Measurements from ENCODE around the gene MED17. TPM values are rescaled to one million over a fixed set of nuclear protein-coding genes. Genes with fewer than 3 reads are reported as not detected.

The MED17 gene
- total RNA-seq, 6 experiments from 2014 or later: 4.8 to 10.1 (median 8.5) TPM

- Histone ChIP-seq H3K4me3 (no peak overlapping the region), H3K27me3 (no peaks in the 10 kb centered on the region), H3K27ac (no peak overlapping the region), H3K9me3 (no peaks in the 10 kb centered on the region), H3K36me3 (peaks cover 0 to 25% (median 8%) of the 10 kb centered on the region in 4 donors), H3K4me1 (peaks cover 0 to 9% (median 0%) of the 10 kb centered on the region in 4 donors)
- DNase-seq: no peak
- no peak for ATAC-seq
- 79% methylated on average over 5 of the region's 5 CpGs for WGBS (ENCODE audit: insufficient coverage, low coverage, low lambda C conversion rate, missing lambda C conversion rate)
- no peak for TF ChIP-seq CTCF (IDR thresholded peaks at IDR 0.05)
- TF ChIP-seq POLR2A (IDR thresholded peaks at IDR 0.05): no peak
- intact Hi-C loops (cut with DNase I): no loop called here
Measured at GRCh38 chr11:93766504-93766903, 17.6 kb upstream of the MED17 start.

GRCh38 chr11:93767018-93767417 is 17.1 kb upstream of the MED17 start:
- Histone ChIP-seq H3K27me3 (no peaks in the 10 kb centered on the region), H3K27ac (no peak overlapping the region), H3K4me3 (no peak overlapping the region), H3K4me1 (peaks cover 0 to 9% (median 0%) of the 10 kb centered on the region in 4 donors), H3K9me3 (no peaks in the 10 kb centered on the region), H3K36me3 (peaks cover 0 to 20% (median 8%) of the 10 kb centered on the region in 4 donors)
- DNase-seq (no peak), ATAC-seq (no peak)
- WGBS (ENCODE audit: insufficient coverage, low coverage, low lambda C conversion rate, missing lambda C conversion rate): 64% methylated on average over 3 of the region's 3 CpGs
- intact Hi-C loops (cut with DNase I): no loop called here
- no peak for TF ChIP-seq CTCF (IDR thresholded peaks at IDR 0.05)
- TF ChIP-seq POLR2A (IDR thresholded peaks at IDR 0.05): no peak

GRCh38 chr11:93770160-93770559 is 13.9 kb upstream of the MED17 start:
- H3K27ac ChIP-seq: no peak overlapping the region
- H3K27me3 ChIP-seq: no peaks in the 10 kb centered on the region
- no peak for ATAC-seq
- no peak for DNase-seq
- peaks cover 0 to 4% (median 0%) of the 10 kb centered on the region in 4 donors for H3K4me1 ChIP-seq
- no peaks in the 10 kb centered on the region for H3K9me3 ChIP-seq
- WGBS (ENCODE audit: insufficient coverage, low coverage, low lambda C conversion rate, missing lambda C conversion rate): 40% methylated on average over 1 of the region's 1 CpG
- TF ChIP-seq CTCF (IDR thresholded peaks at IDR 0.05): no peak
- no peak overlapping the region for H3K4me3 ChIP-seq
- no peaks in the 10 kb centered on the region for H3K36me3 ChIP-seq
- intact Hi-C loops (cut with DNase I): no loop called here

GRCh38 chr11:93772123-93772522 is 12.0 kb upstream of the MED17 start:
- intact Hi-C loops (cut with DNase I): no loop called here

More at GRCh38 chr11:93772123-93772522, 12.0 kb upstream of the MED17 start:
- Histone ChIP-seq H3K27ac (no peak overlapping the region), H3K4me1 (no peaks in the 10 kb centered on the region), H3K36me3 (no peaks in the 10 kb centered on the region), H3K9me3 (no peaks in the 10 kb centered on the region), H3K4me3 (no peak overlapping the region), H3K27me3 (no peaks in the 10 kb centered on the region)
- no peak for DNase-seq
- WGBS (ENCODE audit: insufficient coverage, low coverage, low lambda C conversion rate, missing lambda C conversion rate): 100% methylated on average over 1 of the region's 4 CpGs
- no peak for TF ChIP-seq CTCF (IDR thresholded peaks at IDR 0.05)
- TF ChIP-seq POLR2A (IDR thresholded peaks at IDR 0.05): no peak
- no peak for ATAC-seq

Data from right lobe of liver (tissue), 6 donors.